ENCODE data around the gene CEACAM5. TPM values are rescaled to one million over a fixed set of nuclear protein-coding genes. Genes with fewer than 3 reads are reported as not detected.
"Not testable (repeated sequence)": the region's sequence is repeated elsewhere in the genome, so short reads cannot be mapped to it uniquely, and the experiment has no call there.

Gene CEACAM5
- total RNA-seq, 1 donor from 2014 or later: not detected

- H3K4me3 Mint-ChIP-seq (ENCODE audit: low read depth): no peak overlapping the region
- no peaks in the 10 kb centered on the region for H3K9me3 Mint-ChIP-seq
- H3K36me3 Mint-ChIP-seq (ENCODE audit: low read depth): no peaks in the 10 kb centered on the region
- intact Hi-C loops (cut with micrococcal nuclease): no loop called here
- H3K27me3 Mint-ChIP-seq (ENCODE audit: low read depth): peaks cover 13% of the 10 kb centered on the region
- H3K27ac Mint-ChIP-seq: no peak overlapping the region
- DNase-seq (ENCODE audit: low spot score): no peak
- peaks cover 4% of the 10 kb centered on the region for H3K4me1 Mint-ChIP-seq (ENCODE audit: low read depth)
Measured at GRCh38 chr19:41705393-41706174, 2.8 kb upstream of the CEACAM5 start.

DNA sequence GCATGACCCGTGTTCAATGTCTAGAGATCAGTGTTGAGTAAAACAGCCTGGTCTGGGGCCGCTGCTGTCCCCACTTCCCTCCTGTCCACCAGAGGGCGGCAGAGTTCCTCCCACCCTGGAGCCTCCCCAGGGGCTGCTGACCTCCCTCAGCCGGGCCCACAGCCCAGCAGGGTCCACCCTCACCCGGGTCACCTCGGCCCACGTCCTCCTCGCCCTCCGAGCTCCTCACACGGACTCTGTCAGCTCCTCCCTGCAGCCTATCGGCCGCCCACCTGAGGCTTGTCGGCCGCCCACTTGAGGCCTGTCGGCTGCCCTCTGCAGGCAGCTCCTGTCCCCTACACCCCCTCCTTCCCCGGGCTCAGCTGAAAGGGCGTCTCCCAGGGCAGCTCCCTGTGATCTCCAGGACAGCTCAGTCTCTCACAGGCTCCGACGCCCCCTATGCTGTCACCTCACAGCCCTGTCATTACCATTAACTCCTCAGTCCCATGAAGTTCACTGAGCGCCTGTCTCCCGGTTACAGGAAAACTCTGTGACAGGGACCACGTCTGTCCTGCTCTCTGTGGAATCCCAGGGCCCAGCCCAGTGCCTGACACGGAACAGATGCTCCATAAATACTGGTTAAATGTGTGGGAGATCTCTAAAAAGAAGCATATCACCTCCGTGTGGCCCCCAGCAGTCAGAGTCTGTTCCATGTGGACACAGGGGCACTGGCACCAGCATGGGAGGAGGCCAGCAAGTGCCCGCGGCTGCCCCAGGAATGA, 1.5 kb upstream of the CEACAM5 start:
- Mint-ChIP-seq H3K4me1 (ENCODE audit: low read depth) (peaks cover 4% of the 10 kb centered on the region), H3K4me3 (ENCODE audit: low read depth) (peak overlapping the region; percentile 31), H3K27ac (no peak overlapping the region), H3K9me3 (no peaks in the 10 kb centered on the region), H3K27me3 (ENCODE audit: low read depth) (peaks cover 15% of the 10 kb centered on the region), H3K36me3 (ENCODE audit: low read depth) (no peaks in the 10 kb centered on the region)
- DNase-seq (ENCODE audit: low spot score): peak; percentile 58
- intact Hi-C loops (cut with micrococcal nuclease): loop anchor here (1.0 kb wide), 1 partner anchor 39 kb away; no protein-coding TSS in a partner anchor

DNA sequence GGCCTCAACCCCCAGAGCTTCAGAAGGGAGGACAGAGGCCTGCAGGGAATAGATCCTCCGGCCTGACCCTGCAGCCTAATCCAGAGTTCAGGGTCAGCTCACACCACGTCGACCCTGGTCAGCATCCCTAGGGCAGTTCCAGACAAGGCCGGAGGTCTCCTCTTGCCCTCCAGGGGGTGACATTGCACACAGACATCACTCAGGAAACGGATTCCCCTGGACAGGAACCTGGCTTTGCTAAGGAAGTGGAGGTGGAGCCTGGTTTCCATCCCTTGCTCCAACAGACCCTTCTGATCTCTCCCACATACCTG, 969 bp upstream of the CEACAM5 start:
- Mint-ChIP-seq H3K27me3 (ENCODE audit: low read depth) (peaks cover 16% of the 10 kb centered on the region), H3K9me3 (no peaks in the 10 kb centered on the region), H3K4me3 (ENCODE audit: low read depth) (no peak overlapping the region), H3K36me3 (ENCODE audit: low read depth) (no peaks in the 10 kb centered on the region), H3K4me1 (ENCODE audit: low read depth) (peaks cover 4% of the 10 kb centered on the region), H3K27ac (no peak overlapping the region)
- intact Hi-C loops (cut with micrococcal nuclease): loop anchor here (1.0 kb wide), 1 partner anchor 39 kb away; no protein-coding TSS in a partner anchor
- no peak for DNase-seq (ENCODE audit: low spot score)

DNA sequence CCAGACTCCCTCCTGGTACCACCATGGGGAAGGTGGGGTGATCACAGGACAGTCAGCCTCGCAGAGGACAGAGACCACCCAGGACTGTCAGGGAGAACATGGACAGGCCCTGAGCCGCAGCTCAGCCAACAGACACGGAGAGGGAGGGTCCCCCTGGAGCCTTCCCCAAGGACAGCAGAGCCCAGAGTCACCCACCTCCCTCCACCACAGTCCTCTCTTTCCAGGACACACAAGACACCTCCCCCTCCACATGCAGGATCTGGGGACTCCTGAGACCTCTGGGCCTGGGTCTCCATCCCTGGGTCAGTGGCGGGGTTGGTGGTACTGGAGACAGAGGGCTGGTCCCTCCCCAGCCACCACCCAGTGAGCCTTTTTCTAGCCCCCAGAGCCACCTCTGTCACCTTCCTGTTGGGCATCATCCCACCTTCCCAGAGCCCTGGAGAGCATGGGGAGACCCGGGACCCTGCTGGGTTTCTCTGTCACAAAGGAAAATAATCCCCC, 505 bp upstream of the CEACAM5 start:
- Mint-ChIP-seq H3K4me1 (ENCODE audit: low read depth) (peaks cover 4% of the 10 kb centered on the region), H3K27ac (no peak overlapping the region), H3K27me3 (ENCODE audit: low read depth) (peaks cover 17% of the 10 kb centered on the region), H3K4me3 (ENCODE audit: low read depth) (no peak overlapping the region), H3K36me3 (ENCODE audit: low read depth) (no peaks in the 10 kb centered on the region), H3K9me3 (no peaks in the 10 kb centered on the region)
- no peak for DNase-seq (ENCODE audit: low spot score)
- intact Hi-C loops (cut with micrococcal nuclease): loop anchor here (1.0 kb wide), 1 partner anchor 38 kb away; no protein-coding TSS in a partner anchor

GRCh38 chr19:41709516-41709915, 1.1 kb downstream of the CEACAM5 start:
- intact Hi-C loops (cut with micrococcal nuclease); H3K36me3 Mint-ChIP-seq (ENCODE audit: low read depth); DNase-seq (ENCODE audit: low spot score); H3K4me3 Mint-ChIP-seq (ENCODE audit: low read depth); H3K27ac Mint-ChIP-seq; H3K9me3 Mint-ChIP-seq; H3K4me1 Mint-ChIP-seq (ENCODE audit: low read depth): not testable (repeated sequence)
- H3K27me3 Mint-ChIP-seq (ENCODE audit: low read depth): peaks cover 21% of the 10 kb centered on the region

GRCh38 chr19:41709951-41710645, 1.7 kb downstream of the CEACAM5 start:
- H3K4me1 Mint-ChIP-seq (ENCODE audit: low read depth): peaks cover 4% of the 10 kb centered on the region
- no peak overlapping the region for H3K4me3 Mint-ChIP-seq (ENCODE audit: low read depth)
- H3K27ac Mint-ChIP-seq: no peak overlapping the region
- peaks cover 21% of the 10 kb centered on the region for H3K27me3 Mint-ChIP-seq (ENCODE audit: low read depth)
- no peak for DNase-seq (ENCODE audit: low spot score)
- no peaks in the 10 kb centered on the region for H3K36me3 Mint-ChIP-seq (ENCODE audit: low read depth)
- intact Hi-C loops (cut with micrococcal nuclease): no loop called here
- no peaks in the 10 kb centered on the region for H3K9me3 Mint-ChIP-seq

- Mint-ChIP-seq H3K4me3 (ENCODE audit: low read depth) (no peak overlapping the region), H3K36me3 (ENCODE audit: low read depth) (no peaks in the 10 kb centered on the region), H3K27me3 (ENCODE audit: low read depth) (peaks cover 15% of the 10 kb centered on the region), H3K4me1 (ENCODE audit: low read depth) (peaks cover 4% of the 10 kb centered on the region), H3K9me3 (no peaks in the 10 kb centered on the region), H3K27ac (no peak overlapping the region)
- intact Hi-C loops (cut with micrococcal nuclease): no loop called here
- no peak for DNase-seq (ENCODE audit: low spot score)
Measured at GRCh38 chr19:41711376-41712261, 3.2 kb downstream of the CEACAM5 start.

GRCh38 chr19:41714598-41714997, 6.2 kb downstream of the CEACAM5 start:
- Mint-ChIP-seq H3K4me3 (ENCODE audit: low read depth) (no peak overlapping the region), H3K9me3 (no peaks in the 10 kb centered on the region), H3K27me3 (ENCODE audit: low read depth) (peaks cover 12% of the 10 kb centered on the region), H3K4me1 (ENCODE audit: low read depth) (no peaks in the 10 kb centered on the region), H3K27ac (no peak overlapping the region), H3K36me3 (ENCODE audit: low read depth) (no peaks in the 10 kb centered on the region)
- intact Hi-C loops (cut with micrococcal nuclease): no loop called here
- DNase-seq (ENCODE audit: low spot score): no peak

- Mint-ChIP-seq H3K4me1 (ENCODE audit: low read depth) (no peaks in the 10 kb centered on the region), H3K27me3 (ENCODE audit: low read depth) (peaks cover 12% of the 10 kb centered on the region), H3K36me3 (ENCODE audit: low read depth) (no peaks in the 10 kb centered on the region), H3K9me3 (no peaks in the 10 kb centered on the region), H3K27ac (no peak overlapping the region), H3K4me3 (ENCODE audit: low read depth) (no peak overlapping the region)
- no peak for DNase-seq (ENCODE audit: low spot score)
- intact Hi-C loops (cut with micrococcal nuclease): no loop called here
Measured at GRCh38 chr19:41718761-41719160, 10.3 kb downstream of the CEACAM5 start.

GRCh38 chr19:41720103-41720502, 11.7 kb downstream of the CEACAM5 start:
- Mint-ChIP-seq H3K4me3 (ENCODE audit: low read depth) (no peak overlapping the region), H3K36me3 (ENCODE audit: low read depth) (no peaks in the 10 kb centered on the region), H3K9me3 (no peaks in the 10 kb centered on the region), H3K27me3 (ENCODE audit: low read depth) (peaks cover 18% of the 10 kb centered on the region), H3K27ac (no peak overlapping the region), H3K4me1 (ENCODE audit: low read depth) (no peaks in the 10 kb centered on the region)
- DNase-seq (ENCODE audit: low spot score): no peak
- intact Hi-C loops (cut with micrococcal nuclease): no loop called here

DNA sequence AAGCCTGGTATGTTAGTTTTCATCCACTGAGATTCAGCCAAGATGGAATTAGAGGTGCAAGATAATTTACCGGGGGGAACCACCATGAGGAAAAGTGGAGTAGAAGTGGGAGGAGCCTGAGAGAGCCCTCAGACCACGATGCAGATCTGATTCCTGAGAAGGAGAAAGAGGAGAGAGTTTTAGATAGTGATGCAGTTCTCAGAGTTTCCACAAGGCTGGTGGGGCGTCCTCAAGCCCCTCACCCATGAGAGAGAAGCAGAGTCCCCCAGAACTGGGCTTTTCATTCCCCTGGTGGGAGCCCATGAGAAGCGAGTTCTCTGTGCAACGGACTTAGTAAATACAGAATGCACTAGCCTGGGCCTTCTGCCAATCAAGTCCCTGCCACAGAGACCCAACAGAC, 18.1 kb downstream of the CEACAM5 start:
- no peak overlapping the region for H3K27ac Mint-ChIP-seq
- intact Hi-C loops (cut with micrococcal nuclease): no loop called here
- H3K27me3 Mint-ChIP-seq (ENCODE audit: low read depth): peaks cover 42% of the 10 kb centered on the region
- no peak for DNase-seq (ENCODE audit: low spot score)
- H3K36me3 Mint-ChIP-seq (ENCODE audit: low read depth): no peaks in the 10 kb centered on the region
- H3K4me3 Mint-ChIP-seq (ENCODE audit: low read depth): no peak overlapping the region
- peaks cover 1% of the 10 kb centered on the region for H3K4me1 Mint-ChIP-seq (ENCODE audit: low read depth)
- H3K9me3 Mint-ChIP-seq: no peaks in the 10 kb centered on the region

DNA sequence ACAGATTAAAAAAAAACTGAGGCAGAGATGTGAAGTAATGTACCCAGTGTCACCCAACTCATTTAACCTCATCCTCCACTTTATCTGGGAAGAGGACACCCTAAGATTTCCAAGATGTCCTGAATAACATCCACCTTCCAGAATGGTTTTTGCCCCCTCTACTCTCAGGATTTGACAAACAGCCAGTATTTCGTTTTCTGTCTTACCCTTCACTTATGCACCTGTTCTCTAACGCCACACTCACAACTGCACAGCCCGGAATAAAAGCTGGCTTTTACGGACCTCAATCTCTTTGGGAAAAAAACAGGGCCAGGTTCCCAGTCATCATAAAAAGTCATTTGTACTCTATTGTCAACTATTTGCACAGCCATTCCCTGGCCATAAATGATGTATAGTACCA, 25.7 kb downstream of the CEACAM5 start:
- no peak overlapping the region for H3K4me3 Mint-ChIP-seq (ENCODE audit: low read depth)
- peaks cover 3% of the 10 kb centered on the region for H3K4me1 Mint-ChIP-seq (ENCODE audit: low read depth)
- peaks cover 56% of the 10 kb centered on the region for H3K27me3 Mint-ChIP-seq (ENCODE audit: low read depth)
- H3K27ac Mint-ChIP-seq: no peak overlapping the region
- intact Hi-C loops (cut with micrococcal nuclease): no loop called here
- no peaks in the 10 kb centered on the region for H3K9me3 Mint-ChIP-seq
- H3K36me3 Mint-ChIP-seq (ENCODE audit: low read depth): no peaks in the 10 kb centered on the region
- no peak for DNase-seq (ENCODE audit: low spot score)
